SK-N-MC (cell line): ENCODE results near the gene SOX4.

ENCODE experiments used
- EZH2 ChIP-seq: fragments of 200-600 bp; sonication (generic); IDR thresholded peaks from one replicate; pipeline ENCODE4 v1.6.1; 2017; ENCODE audit warnings: antibody characterized with exemption
- POLR2AphosphoS5 ChIP-seq: IDR thresholded peaks from 2 replicates; pipeline ENCODE4 v1.6.1; 2012; ENCODE audit warnings: mild to moderate bottlenecking, low read depth, low read length, borderline replicate concordance

DNA sequence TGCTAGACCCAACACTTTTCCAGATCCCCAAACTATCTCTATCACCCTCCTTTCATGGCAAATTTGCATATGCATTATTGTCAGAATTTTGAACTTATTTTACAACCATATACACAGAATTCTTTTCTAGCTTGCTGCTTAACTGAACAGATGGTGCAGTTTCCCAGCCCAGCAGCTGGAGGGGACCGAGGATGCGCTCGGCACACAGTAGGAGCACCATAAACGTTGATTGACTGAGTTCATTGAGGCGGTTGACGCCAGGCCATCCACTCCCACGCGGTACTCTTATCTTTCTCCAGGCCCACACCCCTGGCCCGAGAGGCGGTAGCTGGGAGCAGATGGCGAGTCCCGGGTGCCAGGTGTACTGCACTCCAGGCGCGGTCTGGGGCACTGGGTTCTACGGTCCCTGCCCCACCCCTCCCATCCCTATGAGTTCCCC, 6.8 kb upstream of the SOX4 start:
- TF ChIP-seq EZH2 (no peak), POLR2AphosphoS5 (no peak)
